HL-60 (cell line): ENCODE results near the gene GNAQ.

Source experiments
- DNase-seq, 2 experiments: peaks; one replicate each; pipeline ENCODE4 v3.0.0-alpha.2; 2010 to 2020; ENCODE audit warnings: low read depth in 1 of 2, low spot score in 1 of 2
- H3K27ac ChIP-seq: fragments of 250-450 bp; sonication (Bioruptor Pico); replicated peaks from 2 replicates; pipeline ENCODE4 v1.5.1; 2020; ENCODE audit warnings: mild to moderate bottlenecking, moderate library complexity
- H3K27me3 ChIP-seq: fragments of 250-450 bp; sonication (Bioruptor Pico); 2 replicates; pipeline ENCODE4 v1.5.1; 2021; ENCODE audit warnings: mild to moderate bottlenecking, moderate library complexity; ENCODE audit not compliant: insufficient read depth, poor library complexity, severe bottlenecking
- H3K4me3 ChIP-seq: replicated peaks from 2 replicates; pipeline ENCODE4 v1.5.1; 2011; ENCODE audit warnings: mild to moderate bottlenecking, control low read depth, low read length; ENCODE audit not compliant: insufficient read depth
- GABPA ChIP-seq: IDR thresholded peaks from 2 replicates; pipeline ENCODE4 v1.6.1; 2012; ENCODE audit warnings: low read depth
- POLR2AphosphoS5 ChIP-seq: IDR thresholded peaks from 2 replicates; pipeline ENCODE4 v1.6.1; 2012; ENCODE audit warnings: low read depth
- SPI1 ChIP-seq: IDR thresholded peaks from 2 replicates; pipeline ENCODE4 v1.6.1; 2012; ENCODE audit warnings: low read depth, mild to moderate bottlenecking, borderline replicate concordance
- TF ChIP-seq, protein P1 (sequence below): IDR thresholded peaks from 2 replicates; pipeline ENCODE4 v1.6.1; 2012; ENCODE audit warnings: low read depth; ENCODE audit not compliant: insufficient replicate concordance
- TF ChIP-seq, protein P2 (sequence below): IDR thresholded peaks from one replicate; pipeline ENCODE4 v1.5.1; 2011; ENCODE audit warnings: low read length, control low read depth, inconsistent platforms; ENCODE audit not compliant: insufficient read depth

GNAQ gene

DNA sequence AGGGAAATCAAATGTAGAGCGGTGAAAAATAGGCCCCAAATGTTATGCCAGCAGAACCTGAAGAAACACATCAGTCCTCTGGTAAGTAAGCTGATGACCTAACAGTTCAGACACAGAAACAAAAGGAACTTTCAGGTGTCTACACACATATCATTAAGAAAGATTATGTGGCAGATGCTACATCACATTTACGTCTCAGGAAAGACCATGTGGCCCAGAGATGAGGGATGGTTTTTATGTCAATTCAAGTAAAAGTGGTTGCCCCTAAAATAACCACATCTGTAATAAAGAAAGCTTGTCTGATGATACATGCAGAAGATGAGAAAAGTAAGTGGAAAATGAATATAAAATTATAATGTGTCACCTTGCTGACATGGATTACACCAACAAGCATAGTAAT lies 31.4 kb downstream of the GNAQ start:
- TF ChIP-seq, protein P1, sequence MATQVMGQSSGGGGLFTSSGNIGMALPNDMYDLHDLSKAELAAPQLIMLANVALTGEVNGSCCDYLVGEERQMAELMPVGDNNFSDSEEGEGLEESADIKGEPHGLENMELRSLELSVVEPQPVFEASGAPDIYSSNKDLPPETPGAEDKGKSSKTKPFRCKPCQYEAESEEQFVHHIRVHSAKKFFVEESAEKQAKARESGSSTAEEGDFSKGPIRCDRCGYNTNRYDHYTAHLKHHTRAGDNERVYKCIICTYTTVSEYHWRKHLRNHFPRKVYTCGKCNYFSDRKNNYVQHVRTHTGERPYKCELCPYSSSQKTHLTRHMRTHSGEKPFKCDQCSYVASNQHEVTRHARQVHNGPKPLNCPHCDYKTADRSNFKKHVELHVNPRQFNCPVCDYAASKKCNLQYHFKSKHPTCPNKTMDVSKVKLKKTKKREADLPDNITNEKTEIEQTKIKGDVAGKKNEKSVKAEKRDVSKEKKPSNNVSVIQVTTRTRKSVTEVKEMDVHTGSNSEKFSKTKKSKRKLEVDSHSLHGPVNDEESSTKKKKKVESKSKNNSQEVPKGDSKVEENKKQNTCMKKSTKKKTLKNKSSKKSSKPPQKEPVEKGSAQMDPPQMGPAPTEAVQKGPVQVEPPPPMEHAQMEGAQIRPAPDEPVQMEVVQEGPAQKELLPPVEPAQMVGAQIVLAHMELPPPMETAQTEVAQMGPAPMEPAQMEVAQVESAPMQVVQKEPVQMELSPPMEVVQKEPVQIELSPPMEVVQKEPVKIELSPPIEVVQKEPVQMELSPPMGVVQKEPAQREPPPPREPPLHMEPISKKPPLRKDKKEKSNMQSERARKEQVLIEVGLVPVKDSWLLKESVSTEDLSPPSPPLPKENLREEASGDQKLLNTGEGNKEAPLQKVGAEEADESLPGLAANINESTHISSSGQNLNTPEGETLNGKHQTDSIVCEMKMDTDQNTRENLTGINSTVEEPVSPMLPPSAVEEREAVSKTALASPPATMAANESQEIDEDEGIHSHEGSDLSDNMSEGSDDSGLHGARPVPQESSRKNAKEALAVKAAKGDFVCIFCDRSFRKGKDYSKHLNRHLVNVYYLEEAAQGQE: no peak
- TF ChIP-seq POLR2AphosphoS5 (no peak), SPI1 (no peak), GABPA (no peak)
- TF ChIP-seq, protein P2, sequence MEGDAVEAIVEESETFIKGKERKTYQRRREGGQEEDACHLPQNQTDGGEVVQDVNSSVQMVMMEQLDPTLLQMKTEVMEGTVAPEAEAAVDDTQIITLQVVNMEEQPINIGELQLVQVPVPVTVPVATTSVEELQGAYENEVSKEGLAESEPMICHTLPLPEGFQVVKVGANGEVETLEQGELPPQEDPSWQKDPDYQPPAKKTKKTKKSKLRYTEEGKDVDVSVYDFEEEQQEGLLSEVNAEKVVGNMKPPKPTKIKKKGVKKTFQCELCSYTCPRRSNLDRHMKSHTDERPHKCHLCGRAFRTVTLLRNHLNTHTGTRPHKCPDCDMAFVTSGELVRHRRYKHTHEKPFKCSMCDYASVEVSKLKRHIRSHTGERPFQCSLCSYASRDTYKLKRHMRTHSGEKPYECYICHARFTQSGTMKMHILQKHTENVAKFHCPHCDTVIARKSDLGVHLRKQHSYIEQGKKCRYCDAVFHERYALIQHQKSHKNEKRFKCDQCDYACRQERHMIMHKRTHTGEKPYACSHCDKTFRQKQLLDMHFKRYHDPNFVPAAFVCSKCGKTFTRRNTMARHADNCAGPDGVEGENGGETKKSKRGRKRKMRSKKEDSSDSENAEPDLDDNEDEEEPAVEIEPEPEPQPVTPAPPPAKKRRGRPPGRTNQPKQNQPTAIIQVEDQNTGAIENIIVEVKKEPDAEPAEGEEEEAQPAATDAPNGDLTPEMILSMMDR: no peak
- no peak for DNase-seq
- Histone ChIP-seq H3K27me3 (no peaks in the 10 kb centered on the region), H3K4me3 (no peak overlapping the region), H3K27ac (no peak overlapping the region)

DNA sequence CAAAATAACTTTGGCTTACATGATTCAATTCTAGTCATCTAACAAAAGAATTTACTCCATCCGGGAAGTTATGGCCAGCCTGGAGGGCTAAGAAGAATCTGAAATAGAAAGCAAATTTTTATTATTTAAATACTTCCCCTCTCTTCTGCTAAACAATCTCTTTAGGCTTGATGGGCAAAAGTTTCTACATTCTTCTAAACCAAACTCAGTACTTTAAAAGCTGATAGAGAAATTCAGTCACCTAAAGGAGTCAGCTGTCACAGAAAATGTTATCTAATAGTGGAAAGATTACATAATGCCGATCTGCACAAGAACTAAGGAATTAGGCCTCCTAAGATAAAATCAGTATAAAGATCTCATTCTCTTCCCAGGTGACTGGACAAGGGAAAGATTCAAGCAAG lies 32.4 kb downstream of the GNAQ start:
- no peak for DNase-seq
- H3K27me3 ChIP-seq: no peaks in the 10 kb centered on the region
- H3K4me3 ChIP-seq: no peak overlapping the region
- TF ChIP-seq, protein P2: no peak
- TF ChIP-seq, protein P1: no peak
- TF ChIP-seq POLR2AphosphoS5 (no peak), GABPA (no peak), SPI1 (no peak)
- H3K27ac ChIP-seq: no peak overlapping the region

DNA sequence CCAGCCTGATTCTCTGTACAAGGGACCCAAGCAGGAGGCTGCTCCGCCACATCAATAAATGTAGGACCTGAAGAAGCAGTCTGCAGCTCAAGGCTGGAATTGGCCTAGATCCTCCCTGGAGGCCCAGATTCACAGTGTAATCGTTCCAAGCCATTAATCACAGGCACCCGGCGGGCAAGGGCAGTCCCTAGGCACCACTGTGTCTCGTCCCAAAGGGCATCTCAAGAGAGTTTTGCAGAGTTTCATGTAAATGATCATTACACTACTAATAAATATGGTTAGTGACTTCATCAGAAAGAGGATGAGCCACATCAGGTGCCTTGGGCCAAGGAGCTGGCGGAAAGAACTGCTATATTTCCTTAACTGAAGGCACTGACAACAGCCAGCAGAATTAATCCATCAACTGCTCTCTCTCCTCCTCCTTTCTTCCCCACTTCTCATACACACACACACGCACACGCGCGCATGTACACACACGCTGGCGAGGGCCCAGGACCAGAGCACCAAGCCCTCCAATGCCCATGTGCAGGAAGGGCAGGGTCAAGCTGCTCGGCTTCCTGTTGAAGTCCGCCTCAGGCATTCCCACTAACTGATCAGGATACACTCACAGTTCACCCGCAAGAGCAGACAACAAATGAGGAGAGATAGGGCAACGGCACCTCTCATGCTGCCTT lies 33.9 kb downstream of the GNAQ start:
- Histone ChIP-seq H3K27me3 (no peaks in the 10 kb centered on the region), H3K4me3 (no peak overlapping the region), H3K27ac (no peak overlapping the region)
- TF ChIP-seq POLR2AphosphoS5: no peak
- TF ChIP-seq, protein P2: no peak
- TF ChIP-seq, protein P1: no peak
- TF ChIP-seq SPI1: no peak
- no peak for TF ChIP-seq GABPA
- DNase-seq: no peak
